ENCODE data around the gene DPY19L2.

The DPY19L2 gene

DNA sequence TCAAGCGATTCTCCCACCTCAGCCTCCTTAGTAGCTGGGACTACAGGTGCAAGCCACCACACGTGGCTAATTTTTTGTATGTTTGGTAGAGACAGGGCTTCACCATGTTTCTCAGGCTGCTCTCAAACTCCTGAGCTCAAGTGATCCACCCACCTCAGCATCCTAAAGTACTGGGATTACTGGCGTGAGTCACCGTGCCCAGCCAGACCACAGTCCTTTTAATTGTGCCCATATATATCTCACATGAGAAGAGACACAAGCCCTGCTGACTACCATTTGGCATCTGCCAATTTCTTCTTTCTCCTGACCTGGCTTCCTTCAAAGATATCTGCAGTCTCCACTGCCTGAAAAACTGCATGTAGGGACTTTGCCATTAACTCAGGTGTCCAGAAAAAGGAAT, 142.5 kb downstream of the DPY19L2 start:
- Histone ChIP-seq H3K4me1 (ENCODE audit: low read depth, poor library complexity, severe bottlenecking) (no peaks in the 10 kb centered on the region), H2AFZ (ENCODE audit: low read depth) (no peak overlapping the region), H3K27ac (no peak overlapping the region), H3K36me3 (ENCODE audit: insufficient read depth) (no peaks in the 10 kb centered on the region), H3K4me2 (no peak overlapping the region), H4K20me1 (ENCODE audit: insufficient read depth) (no peaks in the 10 kb centered on the region), H3K9ac (no peak overlapping the region), H3K79me2 (ENCODE audit: insufficient read depth, low read depth) (no peaks in the 10 kb centered on the region), H3K27me3 (ENCODE audit: insufficient read depth, low read depth) (no peaks in the 10 kb centered on the region), H3K4me3 (IDR thresholded peaks at IDR 0.05; ENCODE audit: insufficient read depth, low read depth, low read length) (no peak overlapping the region)
- TF ChIP-seq, protein P1, sequence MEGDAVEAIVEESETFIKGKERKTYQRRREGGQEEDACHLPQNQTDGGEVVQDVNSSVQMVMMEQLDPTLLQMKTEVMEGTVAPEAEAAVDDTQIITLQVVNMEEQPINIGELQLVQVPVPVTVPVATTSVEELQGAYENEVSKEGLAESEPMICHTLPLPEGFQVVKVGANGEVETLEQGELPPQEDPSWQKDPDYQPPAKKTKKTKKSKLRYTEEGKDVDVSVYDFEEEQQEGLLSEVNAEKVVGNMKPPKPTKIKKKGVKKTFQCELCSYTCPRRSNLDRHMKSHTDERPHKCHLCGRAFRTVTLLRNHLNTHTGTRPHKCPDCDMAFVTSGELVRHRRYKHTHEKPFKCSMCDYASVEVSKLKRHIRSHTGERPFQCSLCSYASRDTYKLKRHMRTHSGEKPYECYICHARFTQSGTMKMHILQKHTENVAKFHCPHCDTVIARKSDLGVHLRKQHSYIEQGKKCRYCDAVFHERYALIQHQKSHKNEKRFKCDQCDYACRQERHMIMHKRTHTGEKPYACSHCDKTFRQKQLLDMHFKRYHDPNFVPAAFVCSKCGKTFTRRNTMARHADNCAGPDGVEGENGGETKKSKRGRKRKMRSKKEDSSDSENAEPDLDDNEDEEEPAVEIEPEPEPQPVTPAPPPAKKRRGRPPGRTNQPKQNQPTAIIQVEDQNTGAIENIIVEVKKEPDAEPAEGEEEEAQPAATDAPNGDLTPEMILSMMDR (conservative IDR thresholded peaks at IDR 0.05; ENCODE audit: low read depth, low read length), result no peak

DNA sequence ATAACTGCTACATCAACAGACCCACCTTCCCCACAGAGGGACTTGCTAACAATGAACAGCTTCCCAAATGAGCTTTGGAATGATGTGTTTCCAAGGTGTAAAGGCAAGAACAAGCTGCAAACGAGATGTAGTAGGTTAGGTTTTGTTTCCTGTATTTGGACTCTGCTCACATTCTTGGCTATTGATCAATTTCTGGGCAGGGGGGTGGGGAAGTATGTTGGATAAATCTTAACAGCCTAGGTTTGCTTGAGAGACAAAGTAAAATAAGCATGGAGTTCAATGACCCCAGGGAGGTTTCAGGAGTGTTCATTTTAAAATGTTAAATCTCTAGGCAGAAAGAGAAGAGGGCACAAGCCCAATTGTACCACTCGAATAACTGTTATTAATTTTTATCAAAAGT, 146.6 kb downstream of the DPY19L2 start:
- H2AFZ ChIP-seq (ENCODE audit: low read depth), result no peak overlapping the region
- no peak overlapping the region for H3K4me2 ChIP-seq
- H3K79me2 ChIP-seq (ENCODE audit: insufficient read depth, low read depth), result no peaks in the 10 kb centered on the region
- H4K20me1 ChIP-seq (ENCODE audit: insufficient read depth), result no peaks in the 10 kb centered on the region
- TF ChIP-seq, protein P1 (conservative IDR thresholded peaks at IDR 0.05; ENCODE audit: low read depth, low read length), result no peak
- no peak overlapping the region for H3K9ac ChIP-seq
- H3K27ac ChIP-seq, result no peak overlapping the region
- no peak overlapping the region for H3K4me3 ChIP-seq (IDR thresholded peaks at IDR 0.05; ENCODE audit: insufficient read depth, low read depth, low read length)
- no peaks in the 10 kb centered on the region for H3K36me3 ChIP-seq (ENCODE audit: insufficient read depth)
- H3K27me3 ChIP-seq (ENCODE audit: insufficient read depth, low read depth), result no peaks in the 10 kb centered on the region
- no peaks in the 10 kb centered on the region for H3K4me1 ChIP-seq (ENCODE audit: low read depth, poor library complexity, severe bottlenecking)

All from KMS-11 (cell line).